ENCODE data around the gene ZSCAN10.
"Not testable (repeated sequence)": the region's sequence is repeated elsewhere in the genome, so short reads cannot be mapped to it uniquely, and the experiment has no call there.

ZSCAN10 gene

GRCh38 chr16:3063625-3064386 lies 35.3 kb downstream of the ZSCAN10 start:
- DNase-seq (ENCODE audit: low spot score), result no peak

GRCh38 chr16:3062553-3062952 lies 36.5 kb downstream of the ZSCAN10 start:
- DNase-seq (ENCODE audit: low spot score), result no peak

GRCh38 chr16:3060339-3061127 lies 38.6 kb downstream of the ZSCAN10 start:
- no peak for DNase-seq (ENCODE audit: low spot score)

GRCh38 chr16:3059723-3060242 lies 39.3 kb downstream of the ZSCAN10 start:
- DNase-seq (ENCODE audit: low spot score), result no peak

GRCh38 chr16:3059041-3059722 lies 39.9 kb downstream of the ZSCAN10 start:
- DNase-seq (ENCODE audit: low spot score), result peak; percentile 76

GRCh38 chr16:3058139-3059030 lies 40.7 kb downstream of the ZSCAN10 start:
- peak; percentile 32 for DNase-seq (ENCODE audit: low spot score)

- DNase-seq (ENCODE audit: low spot score), result no peak
Measured at GRCh38 chr16:3057181-3058138, 41.6 kb downstream of the ZSCAN10 start.

DNA sequence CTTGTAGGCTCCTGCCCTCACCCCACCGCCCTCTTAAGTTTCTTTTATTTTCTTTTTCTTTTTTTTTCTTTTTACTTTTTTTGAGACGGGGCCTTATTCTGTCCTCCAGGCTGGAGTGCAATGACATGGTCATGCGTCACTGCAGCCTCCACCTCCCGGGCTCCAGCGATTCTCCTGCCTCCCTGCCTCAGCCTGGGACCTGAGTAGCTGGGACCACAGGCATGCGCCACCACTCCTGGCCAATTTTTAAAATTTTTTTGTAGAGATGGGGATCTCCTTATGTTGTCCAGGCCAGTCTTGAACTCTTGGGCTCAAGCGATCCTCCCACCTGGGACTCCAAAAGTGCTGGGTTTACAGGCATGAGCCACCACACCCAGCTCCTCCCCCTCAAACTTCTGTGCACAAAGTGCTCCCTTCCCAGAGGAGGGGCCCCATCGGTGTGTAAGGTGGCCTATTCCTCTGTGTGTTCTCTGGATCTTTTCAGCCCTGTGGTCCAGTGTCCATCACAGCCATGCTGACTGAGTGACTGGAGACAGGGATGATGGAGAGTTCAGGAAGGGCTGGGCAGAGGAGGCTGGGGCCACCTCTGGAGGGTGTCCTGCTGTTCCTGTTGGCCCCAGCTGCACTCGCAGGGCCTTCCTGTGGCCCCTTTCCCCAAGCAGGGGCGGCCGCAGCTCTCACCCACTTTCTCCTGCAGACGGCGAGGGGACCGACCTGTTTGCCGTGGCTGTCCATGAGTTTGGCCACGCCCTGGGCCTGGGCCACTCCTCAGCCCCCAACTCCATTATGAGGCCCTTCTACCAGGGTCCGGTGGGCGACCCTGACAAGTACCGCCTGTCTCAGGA lies 42.5 kb downstream of the ZSCAN10 start:
- DNase-seq (ENCODE audit: low spot score), result no peak

- not testable (repeated sequence) for DNase-seq (ENCODE audit: low spot score)
Measured at GRCh38 chr16:3055734-3056115, 43.4 kb downstream of the ZSCAN10 start.

DNA sequence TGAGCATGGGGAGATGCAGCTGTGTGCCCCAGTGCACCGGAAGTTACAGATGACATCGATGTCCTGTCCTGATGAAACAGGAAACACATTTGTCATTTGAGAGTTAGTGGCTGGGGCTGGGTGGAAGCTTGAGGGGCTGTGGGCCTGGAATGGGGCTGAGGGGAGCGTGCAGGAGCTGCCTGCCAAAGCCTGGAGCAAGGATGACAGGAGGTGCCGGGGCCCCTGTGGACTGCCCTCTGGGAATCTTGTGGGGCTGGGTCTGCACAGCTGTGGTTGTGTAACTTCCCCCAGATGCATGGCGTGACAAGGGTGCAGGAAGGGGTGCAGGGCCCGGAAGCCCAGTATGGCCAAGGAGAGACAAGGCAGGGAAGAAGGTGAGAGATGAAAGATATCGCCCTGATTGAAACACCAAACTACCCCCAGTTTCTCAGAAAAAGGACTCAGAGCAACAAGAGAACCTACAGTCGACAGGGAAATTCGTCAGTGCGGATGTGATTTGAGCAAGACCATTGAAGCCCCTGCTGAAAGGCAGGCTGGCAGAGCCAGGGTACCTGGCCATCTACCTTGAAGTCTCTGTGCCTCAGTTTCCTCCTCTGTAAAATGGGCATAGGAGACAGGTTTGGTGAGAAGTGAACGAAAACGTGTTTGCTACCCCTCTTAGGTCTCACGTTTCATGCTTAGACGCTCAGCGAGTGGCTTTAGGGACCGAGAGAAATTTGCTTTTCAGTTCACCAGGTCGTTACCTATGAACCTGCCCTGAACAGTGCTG lies 43.9 kb downstream of the ZSCAN10 start:
- DNase-seq (ENCODE audit: low spot score), result no peak

- not testable (repeated sequence) for DNase-seq (ENCODE audit: low spot score)
Measured at GRCh38 chr16:3053330-3053710, 45.8 kb downstream of the ZSCAN10 start.

DNA sequence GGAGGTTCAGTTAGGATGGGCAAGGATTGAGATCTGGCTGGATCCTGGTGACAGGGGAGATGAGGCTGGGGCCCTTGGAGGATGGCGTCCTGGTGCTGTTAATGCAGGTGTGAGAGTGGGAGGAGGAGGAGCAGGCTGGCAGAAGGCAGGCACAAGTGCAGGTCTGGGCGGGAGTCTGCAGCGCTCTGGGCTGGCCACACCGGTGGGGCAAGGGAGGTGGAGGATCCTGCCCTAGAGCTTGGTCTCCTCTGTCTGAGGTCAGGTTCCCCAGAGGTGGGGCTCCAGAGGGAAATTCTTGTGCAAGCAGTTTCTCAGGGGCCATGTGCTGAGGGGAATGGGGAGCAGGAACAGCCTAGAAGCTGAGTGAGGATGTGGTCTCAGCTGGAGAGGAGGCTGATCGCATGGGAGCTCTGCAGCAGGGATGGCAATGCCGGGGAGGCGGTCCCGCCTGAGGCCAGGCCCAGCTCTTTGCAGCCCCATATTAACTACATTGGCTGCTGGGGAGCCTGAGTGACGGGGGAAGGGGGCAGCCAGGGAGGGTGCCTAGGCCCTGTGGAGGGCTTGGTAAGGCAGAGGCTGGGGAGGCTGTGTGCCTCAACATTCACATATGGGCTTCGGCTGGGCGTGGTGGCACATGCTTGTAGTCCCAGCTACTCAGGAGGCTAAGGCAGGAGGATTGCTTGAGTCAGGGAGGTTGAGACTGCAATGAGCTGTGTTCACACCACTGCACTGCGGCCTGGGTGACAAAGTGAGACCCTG lies 46.3 kb downstream of the ZSCAN10 start:
- not testable (repeated sequence) for DNase-seq (ENCODE audit: low spot score)

DNA sequence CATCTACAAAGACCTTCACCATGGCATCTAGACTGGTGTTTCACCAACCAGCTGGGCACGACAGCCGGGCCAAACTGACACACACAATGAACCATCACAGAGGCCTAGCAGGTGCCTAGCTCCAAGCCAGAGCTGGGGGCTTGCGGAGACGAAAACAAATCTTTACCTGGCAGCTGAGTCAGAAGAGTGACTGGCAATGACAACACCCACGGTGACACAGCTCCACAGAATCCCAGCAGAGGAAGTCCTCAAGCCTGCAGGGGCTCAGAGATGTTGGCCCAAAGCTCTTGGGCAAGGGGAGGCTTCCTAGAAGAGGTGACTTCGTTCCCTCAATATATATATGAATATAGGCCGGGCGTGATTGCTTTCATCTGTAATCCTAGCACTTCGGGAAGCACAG lies 47.6 kb downstream of the ZSCAN10 start:
- no peak for DNase-seq (ENCODE audit: low spot score)

DNA sequence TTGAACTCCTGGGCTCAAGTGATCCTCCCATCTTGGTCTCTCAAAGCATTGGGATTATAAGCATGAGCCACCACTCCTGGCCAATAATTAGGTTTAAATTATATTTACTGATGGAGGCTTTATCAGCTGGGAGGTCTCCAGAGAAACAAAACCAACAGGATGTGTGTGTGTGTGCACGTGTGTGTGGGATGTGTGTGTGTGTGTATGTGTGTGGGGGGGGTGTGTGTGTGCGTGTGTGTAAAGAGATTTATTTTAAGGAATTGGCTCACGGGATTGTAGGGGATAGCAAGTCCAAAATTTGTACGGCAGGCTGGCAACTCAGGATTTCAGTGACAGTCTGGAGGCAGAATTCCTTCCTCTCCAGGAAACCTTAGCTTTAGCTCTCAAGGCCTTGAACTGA lies 48.1 kb downstream of the ZSCAN10 start:
- no peak for DNase-seq (ENCODE audit: low spot score)

- no peak for DNase-seq (ENCODE audit: low spot score)
Measured at GRCh38 chr16:3050487-3050886, 48.6 kb downstream of the ZSCAN10 start.

GRCh38 chr16:3049921-3050481 lies 49.1 kb downstream of the ZSCAN10 start:
- no peak for DNase-seq (ENCODE audit: low spot score)

DNA sequence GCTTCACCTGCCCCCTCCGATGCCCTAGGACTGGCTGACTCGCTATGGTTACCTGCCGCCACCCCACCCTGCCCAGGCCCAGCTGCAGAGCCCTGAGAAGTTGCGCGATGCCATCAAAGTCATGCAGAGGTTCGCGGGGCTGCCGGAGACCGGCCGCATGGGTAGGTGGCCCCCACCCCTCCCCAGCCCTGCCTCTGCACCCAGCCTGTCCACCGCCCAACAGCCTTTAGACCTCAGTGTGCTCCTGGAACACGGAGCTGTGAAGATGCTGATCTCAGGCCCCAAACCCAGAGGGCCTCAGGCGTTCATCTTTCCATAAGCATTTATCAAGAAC lies 51.7 kb downstream of the ZSCAN10 start:
- no peak for DNase-seq (ENCODE audit: low spot score)
